Smooth muscle cell (in vitro differentiated cells): Measurements from ENCODE around the gene MOCOS. TPM values are rescaled to one million over a fixed set of nuclear protein-coding genes. Genes with fewer than 3 reads are reported as not detected.

Experiments used
- DNase-seq: peaks from one replicate; lab custom pipeline; 2025; ENCODE audit not compliant: unreplicated experiment; lab: John Stamatoyannopoulos, UW
- H2AFZ ChIP-seq: fragments of 200-600 bp; sonication (generic); 2 replicates; pipeline ENCODE4 v1.6.0; 2016; ENCODE audit warnings: antibody characterized with exemption, low read depth, mild to moderate bottlenecking
- H3F3A ChIP-seq: fragments of 200-600 bp; sonication (generic); 2 replicates; pipeline ENCODE4 v1.6.0; 2017; ENCODE audit warnings: antibody characterized with exemption, low read depth
- H3K27ac ChIP-seq: fragments of 200-600 bp; sonication (generic); 2 replicates; pipeline ENCODE4 v1.5.1; 2016; ENCODE audit warnings: low read depth, mild to moderate bottlenecking
- H3K27me3 ChIP-seq: fragments of 200-600 bp; sonication (generic); 2 replicates; pipeline ENCODE4 v1.6.1; 2016; ENCODE audit warnings: low read depth, mild to moderate bottlenecking
- H3K36me3 ChIP-seq: fragments of 200-600 bp; sonication (generic); 2 replicates; pipeline ENCODE4 v1.5.1; 2016; ENCODE audit warnings: low read depth
- H3K4me1 ChIP-seq: fragments of 200-600 bp; sonication (generic); 2 replicates; pipeline ENCODE4 v1.5.1; 2016; ENCODE audit warnings: low read depth
- H3K4me2 ChIP-seq: fragments of 200-600 bp; sonication (generic); 2 replicates; pipeline ENCODE4 v1.6.0; 2016; ENCODE audit warnings: mild to moderate bottlenecking
- H3K4me3 ChIP-seq: fragments of 200-600 bp; sonication (generic); 2 replicates; pipeline ENCODE4 v1.5.1; 2016; ENCODE audit warnings: mild to moderate bottlenecking
- H3K79me2 ChIP-seq: fragments of 200-600 bp; sonication (generic); 2 replicates; pipeline ENCODE4 v1.6.0; 2016; ENCODE audit warnings: low read depth, mild to moderate bottlenecking
- H3K9ac ChIP-seq: fragments of 200-600 bp; sonication (generic); 2 replicates; pipeline ENCODE4 v1.6.0; 2016; ENCODE audit warnings: low read depth
- H3K9me3 ChIP-seq: fragments of 200-600 bp; sonication (generic); replicated peaks from 2 replicates; pipeline ENCODE4 v1.5.1; 2016; ENCODE audit warnings: low read depth
- H4K20me1 ChIP-seq: fragments of 200-600 bp; sonication (generic); 2 replicates; pipeline ENCODE4 v1.6.0; 2016; ENCODE audit warnings: low read depth
- WGBS: methylation state at CpG from one replicate; pipeline ENCODE4 v1.1.7; 2016; ENCODE audit warnings: low lambda C conversion rate; 5-methylcytosine and 5-hydroxymethylcytosine counted together
- polyA plus RNA-seq: library from polyadenylated mRNA; unstranded; fragments of >200 nt; fragmentation: Nextera tagmentation; extraction: Ambion mirVana; gene quantifications from 2 replicates; pipeline ENCODE4 v1.2.1, GENCODE V29; 2016
- total RNA-seq: library from RNA; depleted of rRNA; stranded (reverse); fragments of >200 nt; gene quantifications from 2 replicates; pipeline ENCODE4 v1.2.3, GENCODE V29; 2014
- TF ChIP-seq, protein P1 (sequence below): fragments of 200-600 bp; sonication (generic); IDR thresholded peaks from 2 replicates; pipeline ENCODE4 v1.5.1; 2017; ENCODE audit warnings: borderline replicate concordance, mild to moderate bottlenecking, antibody characterized with exemption; ENCODE audit not compliant: insufficient read depth, poor library complexity, severe bottlenecking

Gene MOCOS
- total and polyA plus RNA-seq, 2 experiments from 2014 or later: 1.6 to 1.7 TPM

DNA sequence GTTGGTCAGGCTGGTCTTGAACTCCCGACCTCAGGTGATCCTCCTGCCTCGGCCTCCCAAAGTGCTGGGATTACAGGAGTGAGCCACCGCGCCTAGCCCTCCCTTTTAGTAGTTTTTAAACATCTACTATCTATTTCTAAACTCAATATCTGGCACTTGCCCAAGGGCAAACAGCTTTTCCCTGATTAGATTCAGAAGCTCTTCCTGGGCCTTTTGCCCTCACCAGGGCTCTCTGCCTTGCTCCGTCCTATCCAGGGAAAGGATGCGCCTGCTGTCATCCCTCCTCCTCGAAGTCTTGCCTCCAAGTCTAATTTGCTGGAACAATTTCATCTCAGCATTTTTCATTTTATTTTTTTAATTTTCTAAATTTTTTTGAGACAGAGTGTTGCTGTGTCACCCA is 68.8 kb downstream of the MOCOS start:
- Histone ChIP-seq H3K36me3 (no peaks in the 10 kb centered on the region), H3K4me2 (no peak overlapping the region), H3K9ac (no peak overlapping the region), H3K4me3 (no peak overlapping the region), H3K4me1 (no peaks in the 10 kb centered on the region), H3K79me2 (no peaks in the 10 kb centered on the region), H3F3A (no peaks in the 10 kb centered on the region), H2AFZ (no peak overlapping the region), H3K27ac (no peak overlapping the region), H4K20me1 (no peaks in the 10 kb centered on the region), H3K9me3 (no peaks in the 10 kb centered on the region), H3K27me3 (no peaks in the 10 kb centered on the region)
- no peak for DNase-seq
- 96% methylated on average over 7 of the region's 7 CpGs for WGBS
- TF ChIP-seq, protein P1, sequence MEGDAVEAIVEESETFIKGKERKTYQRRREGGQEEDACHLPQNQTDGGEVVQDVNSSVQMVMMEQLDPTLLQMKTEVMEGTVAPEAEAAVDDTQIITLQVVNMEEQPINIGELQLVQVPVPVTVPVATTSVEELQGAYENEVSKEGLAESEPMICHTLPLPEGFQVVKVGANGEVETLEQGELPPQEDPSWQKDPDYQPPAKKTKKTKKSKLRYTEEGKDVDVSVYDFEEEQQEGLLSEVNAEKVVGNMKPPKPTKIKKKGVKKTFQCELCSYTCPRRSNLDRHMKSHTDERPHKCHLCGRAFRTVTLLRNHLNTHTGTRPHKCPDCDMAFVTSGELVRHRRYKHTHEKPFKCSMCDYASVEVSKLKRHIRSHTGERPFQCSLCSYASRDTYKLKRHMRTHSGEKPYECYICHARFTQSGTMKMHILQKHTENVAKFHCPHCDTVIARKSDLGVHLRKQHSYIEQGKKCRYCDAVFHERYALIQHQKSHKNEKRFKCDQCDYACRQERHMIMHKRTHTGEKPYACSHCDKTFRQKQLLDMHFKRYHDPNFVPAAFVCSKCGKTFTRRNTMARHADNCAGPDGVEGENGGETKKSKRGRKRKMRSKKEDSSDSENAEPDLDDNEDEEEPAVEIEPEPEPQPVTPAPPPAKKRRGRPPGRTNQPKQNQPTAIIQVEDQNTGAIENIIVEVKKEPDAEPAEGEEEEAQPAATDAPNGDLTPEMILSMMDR: no peak

DNA sequence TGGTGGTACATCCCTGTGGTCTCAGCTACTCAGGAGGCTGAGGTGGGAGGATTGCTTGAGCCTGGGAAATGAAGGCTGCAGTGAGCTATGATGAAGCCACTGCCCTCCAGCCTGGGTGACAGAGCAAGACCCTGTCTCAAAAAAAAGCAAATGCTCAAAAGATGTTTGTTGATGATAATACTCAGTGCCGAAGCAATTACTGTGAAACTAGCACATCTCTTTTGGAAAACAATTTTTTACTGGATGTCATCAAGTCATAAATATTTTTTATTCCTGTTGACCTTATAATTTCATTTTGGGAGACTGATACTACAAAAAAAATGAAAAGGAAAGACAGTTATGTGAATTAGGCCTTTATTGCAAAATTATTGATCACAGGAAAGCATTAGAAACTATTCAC is 75.7 kb downstream of the MOCOS start:
- TF ChIP-seq, protein P1: no peak
- H4K20me1 ChIP-seq: no peaks in the 10 kb centered on the region
- no peak overlapping the region for H3K9ac ChIP-seq
- H2AFZ ChIP-seq: no peak overlapping the region
- H3K4me3 ChIP-seq: no peak overlapping the region
- H3K79me2 ChIP-seq: no peaks in the 10 kb centered on the region
- no peak overlapping the region for H3K4me2 ChIP-seq
- H3K9me3 ChIP-seq: no peaks in the 10 kb centered on the region
- no peaks in the 10 kb centered on the region for H3K27me3 ChIP-seq
- no peak for DNase-seq
- H3K27ac ChIP-seq: no peak overlapping the region
- H3F3A ChIP-seq: no peaks in the 10 kb centered on the region
- H3K4me1 ChIP-seq: no peaks in the 10 kb centered on the region
- WGBS: 92% methylated on average over 1 of the region's 1 CpG
- no peaks in the 10 kb centered on the region for H3K36me3 ChIP-seq

GRCh38 chr18:36264283-36264682 is 77.0 kb downstream of the MOCOS start:
- peak overlapping the region; percentile 21 for H3K27ac ChIP-seq
- WGBS: 92% methylated on average over 8 of the region's 8 CpGs
- H3K9me3 ChIP-seq: no peaks in the 10 kb centered on the region
- no peaks in the 10 kb centered on the region for H3F3A ChIP-seq
- peak overlapping the region; percentile 35 for H3K4me2 ChIP-seq
- no peak overlapping the region for H3K4me3 ChIP-seq
- TF ChIP-seq, protein P1: no peak
- no peaks in the 10 kb centered on the region for H3K36me3 ChIP-seq
- H3K9ac ChIP-seq: no peak overlapping the region
- H3K4me1 ChIP-seq: no peaks in the 10 kb centered on the region
- H3K27me3 ChIP-seq: no peaks in the 10 kb centered on the region
- DNase-seq: no peak
- H4K20me1 ChIP-seq: no peaks in the 10 kb centered on the region
- H3K79me2 ChIP-seq: no peaks in the 10 kb centered on the region
- no peak overlapping the region for H2AFZ ChIP-seq

GRCh38 chr18:36265015-36265414 is 77.7 kb downstream of the MOCOS start:
- H2AFZ ChIP-seq: no peak overlapping the region
- no peaks in the 10 kb centered on the region for H3K27me3 ChIP-seq
- TF ChIP-seq, protein P1: no peak
- H3K4me1 ChIP-seq: no peaks in the 10 kb centered on the region
- no peaks in the 10 kb centered on the region for H3K9me3 ChIP-seq
- H3K4me3 ChIP-seq: no peak overlapping the region
- no peaks in the 10 kb centered on the region for H3K36me3 ChIP-seq
- 26% methylated on average over 5 of the region's 5 CpGs for WGBS
- no peak overlapping the region for H3K27ac ChIP-seq
- no peaks in the 10 kb centered on the region for H3F3A ChIP-seq
- H3K4me2 ChIP-seq: peak overlapping the region; percentile 35
- no peak for DNase-seq
- H3K79me2 ChIP-seq: no peaks in the 10 kb centered on the region
- H3K9ac ChIP-seq: no peak overlapping the region
- H4K20me1 ChIP-seq: no peaks in the 10 kb centered on the region
